NOMO-1 treated with dmso at 0.1 percent for 144 hours (cell line): Measurements from ENCODE around the gene IER5.
"Not testable (repeated sequence)": the region's sequence is repeated elsewhere in the genome, so short reads cannot be mapped to it uniquely, and the experiment has no call there.

Experiments used
- DNase-seq: peaks from one replicate; lab custom pipeline; 2025; ENCODE audit not compliant: unreplicated experiment; lab: John Stamatoyannopoulos, UW

IER5 gene

GRCh38 chr1:181088079-181089016 is at the start of gene IER5:
Gene IER5 (plus strand): TSS chr1:181088700. CDS start chr1:181088903, 203 bp downstream.
- DNase-seq: peak; percentile 96

GRCh38 chr1:181040284-181040865 is 48.1 kb upstream of the IER5 start:
- DNase-seq: no peak

GRCh38 chr1:181043025-181043888 is 45.2 kb upstream of the IER5 start:
- peak; percentile 49 for DNase-seq

- no peak for DNase-seq
Measured at GRCh38 chr1:181044449-181044966, 44.0 kb upstream of the IER5 start.

GRCh38 chr1:181045946-181046345 is 42.6 kb upstream of the IER5 start:
- DNase-seq: not testable (repeated sequence)

- DNase-seq: no peak
Measured at GRCh38 chr1:181049378-181049777, 39.1 kb upstream of the IER5 start.

- DNase-seq: no peak
Measured at GRCh38 chr1:181050922-181051321, 37.6 kb upstream of the IER5 start.

- no peak for DNase-seq
Measured at GRCh38 chr1:181056560-181056959, 31.9 kb upstream of the IER5 start.

GRCh38 chr1:181057079-181057478 is 31.4 kb upstream of the IER5 start:
- DNase-seq: no peak

- no peak for DNase-seq
Measured at GRCh38 chr1:181059435-181059834, 29.1 kb upstream of the IER5 start.

GRCh38 chr1:181060066-181060465 is 28.4 kb upstream of the IER5 start:
- no peak for DNase-seq

GRCh38 chr1:181060947-181061346 is 27.6 kb upstream of the IER5 start:
- not testable (repeated sequence) for DNase-seq

GRCh38 chr1:181061487-181061886 is 27.0 kb upstream of the IER5 start:
- no peak for DNase-seq

- DNase-seq: peak; percentile 75
Measured at GRCh38 chr1:181061891-181062835, 26.3 kb upstream of the IER5 start.

- DNase-seq: peak; percentile 50
Measured at GRCh38 chr1:181062836-181063428, 25.6 kb upstream of the IER5 start.

- DNase-seq: no peak
Measured at GRCh38 chr1:181064011-181064623, 24.4 kb upstream of the IER5 start.

GRCh38 chr1:181064702-181065101 is 23.8 kb upstream of the IER5 start:
- DNase-seq: no peak

GRCh38 chr1:181073638-181074037 is 14.9 kb upstream of the IER5 start:
- no peak for DNase-seq

- DNase-seq: no peak
Measured at GRCh38 chr1:181075766-181076350, 12.6 kb upstream of the IER5 start.
